Right cardiac atrium (tissue), 5 donors: ENCODE measurements around the gene GCNT2. TPM values are rescaled to one million over a fixed set of nuclear protein-coding genes. Genes with fewer than 3 reads are reported as not detected.
"Not testable (repeated sequence)": the region's sequence is repeated elsewhere in the genome, so short reads cannot be mapped to it uniquely, and the experiment has no call there.

ENCODE experiments used
- ATAC-seq, 2 donors: fragments of 200-7000 bp; cut with Tn5 transposase; one replicate each; pipeline versions ENCODE4 v1.8.0 to v1.9.1; 2020; ENCODE audit warnings: moderate library complexity in 2 of 2, mild to moderate bottlenecking in 1 of 2
- DNase-seq, 3 donors: peaks; one replicate each; pipeline ENCODE4 v3.0.0-alpha.2; 2020
- H3K27ac ChIP-seq: one replicate; pipeline ENCODE4 v1.5.1; 2013; ENCODE audit warnings: mild to moderate bottlenecking, low read length, control low read depth, moderate library complexity
- H3K27me3 ChIP-seq: one replicate; pipeline ENCODE4 v1.6.1; 2013; ENCODE audit not compliant: control insufficient read depth, insufficient read depth
- H3K4me1 ChIP-seq: one replicate; pipeline ENCODE4 v1.6.1; 2013; ENCODE audit warnings: low read length; ENCODE audit not compliant: control insufficient read depth, insufficient read depth
- H3K4me3 ChIP-seq: one replicate; pipeline ENCODE4 v1.5.1; 2013; ENCODE audit warnings: low read length, control low read depth
- H3K9me3 ChIP-seq: one replicate; pipeline ENCODE4 v1.6.1; 2013; ENCODE audit warnings: low read length; ENCODE audit not compliant: control insufficient read depth
- WGBS: extraction: QIAGEN DNeasy Blood & Tissue Kit; methylation state at CpG from one replicate; pipeline ENCODE4 v1.1.7; 2013; 5-methylcytosine and 5-hydroxymethylcytosine counted together
- intact Hi-C, 4 donors: fragments of 100-400 bp; cut with DNase I; formaldehyde crosslinking; loops; one replicate each; pipeline versions ENCODE4 v1.11.0 to v1.14.0; 2022 to 2023
- polyA plus RNA-seq: library from polyadenylated mRNA; stranded (reverse); fragments of 200-250 nt; gene quantifications from one replicate; pipeline ENCODE4 v1.2.3, GENCODE V29; 2013
- total RNA-seq, 4 donors: library from RNA; stranded (reverse); fragmentation: NEBNext Ultra II Directional; extraction: Animal tissue kit (Norgen Biotek cat#: 25700); gene quantifications; one replicate each; pipeline ENCODE4 v1.2.1, GENCODE V29; 2021
- donor health status: healthy with polysubstance abuse.
- donor health status: DM: no; HTN: yes; CAD: no.
- donor health status: DM: no; HTN: no; CAD: no.
- donor health status: DM: no; HTN: yes; CAD: no; lungs with severe emphysema.
- donor health status: DM: yes; HTN: yes; CAD: no.

GCNT2 gene
- total and polyA plus RNA-seq, 5 donors = 3.4 to 10.4 (median 6.9) TPM

DNA sequence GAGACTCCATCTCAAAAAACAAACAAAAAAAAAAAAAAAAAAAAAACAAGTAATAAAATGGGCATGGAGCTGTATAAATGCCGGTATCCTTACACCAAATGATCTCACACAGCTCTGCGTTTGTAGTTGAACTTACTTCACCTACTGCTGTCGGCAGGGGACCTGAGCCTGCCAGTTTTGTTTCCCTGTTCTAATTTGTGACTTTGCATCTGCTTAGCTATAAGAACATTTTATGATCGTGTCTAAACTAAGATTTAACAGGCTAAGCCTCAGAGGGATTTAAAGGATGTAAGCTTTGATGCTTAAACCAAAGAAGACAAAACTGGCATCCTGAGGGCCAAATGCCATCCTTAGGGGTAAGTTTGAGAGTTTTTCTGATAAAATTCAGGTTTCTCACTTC lies 58.7 kb downstream of the GCNT2 start:
- intact Hi-C loops = no loop called here
- Histone ChIP-seq H3K4me1 (peaks cover 4% of the 10 kb centered on the region), H3K27me3 (no peaks in the 10 kb centered on the region), H3K27ac (no peak overlapping the region), H3K4me3 (no peak overlapping the region), H3K9me3 (no peaks in the 10 kb centered on the region)
- 79% methylated on average over 4 of the region's 4 CpGs for WGBS
- DNase-seq (no peak), ATAC-seq (no peak)

DNA sequence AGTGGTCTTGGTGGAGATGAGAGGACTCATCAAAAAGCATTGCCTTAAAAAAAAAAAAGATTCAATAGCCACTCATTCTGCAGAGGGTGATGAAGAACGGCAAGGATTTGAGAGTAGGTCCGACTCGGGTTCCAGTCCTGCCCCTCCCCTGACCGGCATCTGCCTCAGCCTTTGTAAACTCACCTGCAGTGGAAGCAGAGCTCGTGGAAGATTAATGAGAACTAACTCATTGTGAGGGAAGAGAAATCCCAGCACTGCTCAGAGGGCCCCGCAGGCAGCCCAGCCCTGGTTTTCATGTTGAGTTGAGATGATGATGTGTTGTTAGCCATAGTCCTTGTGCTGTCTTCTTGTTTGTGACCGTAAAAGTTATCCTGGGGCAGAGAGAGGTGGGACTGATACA lies 59.4 kb downstream of the GCNT2 start:
- WGBS = 66% methylated on average over 7 of the region's 7 CpGs
- ATAC-seq = no peak
- Histone ChIP-seq H3K4me1 (peaks cover 4% of the 10 kb centered on the region), H3K27ac (no peak overlapping the region), H3K27me3 (no peaks in the 10 kb centered on the region), H3K4me3 (no peak overlapping the region), H3K9me3 (no peaks in the 10 kb centered on the region)
- no peak for DNase-seq
- intact Hi-C loops = no loop called here

DNA sequence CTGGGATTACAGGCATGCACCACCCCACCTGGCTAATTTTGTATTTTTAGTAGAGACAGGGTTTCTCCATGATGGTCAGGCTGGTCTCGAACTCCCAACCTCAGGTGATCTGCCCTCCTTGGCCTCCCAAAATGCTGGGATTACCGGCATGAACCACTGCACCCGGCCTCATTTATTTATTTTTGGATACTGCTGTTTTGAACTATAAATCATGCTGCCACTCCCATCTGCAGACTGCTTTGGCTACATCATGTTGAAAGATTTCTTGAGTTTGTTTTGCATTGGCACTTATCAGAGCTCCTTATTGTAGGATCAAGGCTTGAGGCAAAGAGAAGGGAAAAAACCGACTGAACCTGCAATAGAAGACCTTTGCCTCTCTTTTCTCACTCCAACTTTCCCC lies 60.3 kb downstream of the GCNT2 start:
- H3K27me3 ChIP-seq, H3K9me3 ChIP-seq, ATAC-seq, intact Hi-C loops, H3K4me1 ChIP-seq, DNase-seq, H3K4me3 ChIP-seq, H3K27ac ChIP-seq: not testable (repeated sequence)
- WGBS = 69% methylated on average over 4 of the region's 4 CpGs

DNA sequence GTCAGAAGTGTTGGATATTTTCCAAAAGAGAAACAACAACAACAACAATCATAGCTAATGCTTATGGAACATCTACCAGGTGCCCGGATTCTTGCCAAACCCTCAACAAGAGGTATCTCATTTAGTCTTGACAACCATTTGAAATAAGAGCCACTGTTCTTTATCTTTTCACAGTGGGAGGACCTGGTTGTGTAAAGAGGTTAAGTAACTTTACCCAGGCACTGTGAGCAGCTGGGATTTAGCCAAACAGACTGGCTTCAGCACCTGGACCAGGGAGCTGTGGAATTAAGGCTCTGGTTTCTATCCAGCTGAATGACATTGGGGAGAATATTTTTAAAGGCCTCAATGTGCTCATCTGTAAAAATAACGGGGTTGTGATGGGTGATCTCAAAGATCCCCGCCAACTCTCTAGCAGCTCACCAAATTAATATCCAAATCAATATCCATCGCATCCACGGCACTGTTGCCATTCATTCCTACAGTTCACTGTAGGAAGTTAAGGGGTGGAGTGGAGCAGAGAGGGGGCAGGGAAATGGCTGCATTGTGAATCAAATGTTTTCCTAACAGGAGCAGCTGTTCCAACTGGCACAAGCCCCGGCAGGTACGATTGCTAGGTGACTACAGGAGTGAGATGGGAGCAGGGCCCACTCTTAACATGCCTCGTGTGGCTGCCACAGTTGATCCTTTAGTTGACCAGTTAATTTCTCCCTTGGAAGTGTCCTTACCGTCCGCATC lies 61.8 kb downstream of the GCNT2 start:
- DNase-seq = no peak
- no peak overlapping the region for H3K27ac ChIP-seq
- no peaks in the 10 kb centered on the region for H3K27me3 ChIP-seq
- H3K4me3 ChIP-seq = no peak overlapping the region
- 44% methylated on average over 10 of the region's 10 CpGs for WGBS
- H3K4me1 ChIP-seq = peaks cover 7% of the 10 kb centered on the region
- H3K9me3 ChIP-seq = no peaks in the 10 kb centered on the region
- intact Hi-C loops = no loop called here
- ATAC-seq = no peak

DNA sequence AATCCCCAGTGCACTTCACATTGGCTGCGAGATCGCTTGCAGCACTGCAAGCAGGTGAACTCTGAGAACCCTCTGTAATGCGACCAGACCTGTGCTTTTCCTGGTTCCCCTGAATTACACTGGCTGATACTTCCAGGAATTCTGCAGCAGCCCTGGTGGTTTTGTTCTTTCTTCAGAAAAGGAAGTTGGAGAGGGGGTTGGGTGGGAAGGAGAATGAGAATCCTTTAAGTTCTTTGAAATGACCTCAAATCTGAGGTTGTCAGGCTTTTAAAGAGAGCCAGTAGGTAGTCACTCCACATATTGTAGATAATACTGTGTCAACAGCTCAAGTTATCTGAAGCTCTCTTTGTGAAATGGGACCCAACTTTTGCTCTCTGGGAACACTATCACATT lies 62.4 kb downstream of the GCNT2 start:
- intact Hi-C loops = no loop called here
- no peak for ATAC-seq

DNA sequence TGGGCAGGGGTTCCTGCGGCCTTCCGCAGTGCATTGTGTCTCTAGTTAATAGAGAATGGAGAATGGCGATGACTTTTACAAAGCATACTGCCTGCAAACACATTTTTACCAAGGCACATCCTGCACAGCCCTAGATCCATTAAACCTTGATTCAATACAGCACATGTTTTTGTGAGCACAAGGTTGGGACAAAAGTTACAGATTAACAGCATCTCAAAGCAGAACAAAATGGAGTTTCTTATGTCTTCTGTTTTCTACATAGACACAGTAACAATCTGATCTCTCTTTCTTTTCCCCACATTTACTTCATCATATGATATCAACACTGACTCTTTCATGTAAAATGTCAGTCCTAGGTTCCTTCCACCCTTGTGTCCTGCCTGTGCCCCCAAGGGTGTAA lies 63.5 kb downstream of the GCNT2 start:
- H3K27me3 ChIP-seq = no peaks in the 10 kb centered on the region
- no peak overlapping the region for H3K4me3 ChIP-seq
- no peak overlapping the region for H3K27ac ChIP-seq
- DNase-seq (no peak), ATAC-seq (no peak)
- intact Hi-C loops = no loop called here
- WGBS = 83% methylated on average over 3 of the region's 3 CpGs
- peaks cover 9% of the 10 kb centered on the region for H3K4me1 ChIP-seq
- H3K9me3 ChIP-seq = no peaks in the 10 kb centered on the region

More for the DNA sequence above, 62.4 kb downstream of the GCNT2 start:
- Histone ChIP-seq H3K4me3 (no peak overlapping the region), H3K27me3 (no peaks in the 10 kb centered on the region), H3K4me1 (peaks cover 7% of the 10 kb centered on the region), H3K27ac (no peak overlapping the region), H3K9me3 (no peaks in the 10 kb centered on the region)
- no peak for DNase-seq
- 26% methylated on average over 3 of the region's 3 CpGs for WGBS

DNA sequence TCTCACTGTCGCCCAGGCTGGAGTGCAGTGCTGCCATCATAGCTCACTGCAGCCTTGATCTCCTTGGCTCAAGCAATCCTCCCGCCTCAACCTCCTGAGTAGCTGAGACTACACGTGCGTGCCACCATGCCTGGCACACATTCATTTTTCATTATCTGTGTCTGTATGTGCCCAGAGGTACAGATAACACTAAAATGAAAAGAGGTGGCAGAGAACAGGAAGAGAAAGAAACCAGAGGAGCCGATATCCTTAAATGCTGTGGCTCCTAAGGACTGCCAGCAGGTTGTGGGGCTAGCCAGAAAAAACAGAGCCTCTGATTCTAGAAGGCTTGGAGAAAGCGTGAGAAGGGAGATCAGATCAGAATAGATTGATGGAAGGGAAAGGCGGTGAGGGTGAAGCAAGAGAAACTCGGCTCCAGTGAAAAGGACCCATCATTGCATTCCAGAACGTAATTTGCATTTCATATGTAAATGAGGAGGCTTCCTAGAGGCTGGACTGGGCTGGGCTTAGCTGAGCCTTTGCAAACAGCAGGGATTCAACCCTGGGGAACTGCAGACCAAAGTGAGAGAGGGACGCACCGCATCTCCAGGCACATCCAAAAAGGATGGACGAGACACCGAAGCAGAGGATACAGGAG lies 64.2 kb downstream of the GCNT2 start:
- Histone ChIP-seq H3K27ac (peak overlapping the region; percentile 42), H3K27me3 (no peaks in the 10 kb centered on the region), H3K4me1 (peaks cover 9% of the 10 kb centered on the region), H3K4me3 (peak overlapping the region; percentile 24), H3K9me3 (no peaks in the 10 kb centered on the region)
- ATAC-seq = peak; percentile 50 to 59
- intact Hi-C loops = no loop called here
- 30% methylated on average over 13 of the region's 13 CpGs for WGBS
- DNase-seq = no peak

DNA sequence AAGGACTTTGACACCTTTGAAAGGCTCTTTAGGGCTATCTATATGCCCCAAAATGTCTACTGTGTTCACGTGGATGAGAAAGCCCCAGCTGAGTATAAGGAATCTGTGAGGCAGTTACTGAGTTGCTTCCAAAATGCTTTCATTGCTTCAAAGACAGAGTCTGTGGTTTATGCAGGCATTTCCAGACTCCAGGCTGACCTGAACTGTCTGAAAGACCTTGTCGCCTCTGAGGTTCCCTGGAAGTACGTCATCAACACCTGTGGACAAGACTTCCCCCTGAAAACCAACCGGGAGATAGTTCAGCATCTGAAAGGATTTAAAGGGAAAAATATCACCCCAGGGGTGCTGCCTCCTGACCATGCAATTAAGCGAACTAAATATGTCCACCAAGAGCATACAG lies 65.2 kb downstream of the GCNT2 start:
- H3K4me3 ChIP-seq = peak overlapping the region; percentile 9
- H3K9me3 ChIP-seq = no peaks in the 10 kb centered on the region
- DNase-seq (no peak), ATAC-seq (no peak)
- intact Hi-C loops = no loop called here
- H3K27me3 ChIP-seq = no peaks in the 10 kb centered on the region
- H3K4me1 ChIP-seq = peaks cover 9% of the 10 kb centered on the region
- H3K27ac ChIP-seq = no peak overlapping the region
- WGBS = 43% methylated on average over 5 of the region's 5 CpGs

DNA sequence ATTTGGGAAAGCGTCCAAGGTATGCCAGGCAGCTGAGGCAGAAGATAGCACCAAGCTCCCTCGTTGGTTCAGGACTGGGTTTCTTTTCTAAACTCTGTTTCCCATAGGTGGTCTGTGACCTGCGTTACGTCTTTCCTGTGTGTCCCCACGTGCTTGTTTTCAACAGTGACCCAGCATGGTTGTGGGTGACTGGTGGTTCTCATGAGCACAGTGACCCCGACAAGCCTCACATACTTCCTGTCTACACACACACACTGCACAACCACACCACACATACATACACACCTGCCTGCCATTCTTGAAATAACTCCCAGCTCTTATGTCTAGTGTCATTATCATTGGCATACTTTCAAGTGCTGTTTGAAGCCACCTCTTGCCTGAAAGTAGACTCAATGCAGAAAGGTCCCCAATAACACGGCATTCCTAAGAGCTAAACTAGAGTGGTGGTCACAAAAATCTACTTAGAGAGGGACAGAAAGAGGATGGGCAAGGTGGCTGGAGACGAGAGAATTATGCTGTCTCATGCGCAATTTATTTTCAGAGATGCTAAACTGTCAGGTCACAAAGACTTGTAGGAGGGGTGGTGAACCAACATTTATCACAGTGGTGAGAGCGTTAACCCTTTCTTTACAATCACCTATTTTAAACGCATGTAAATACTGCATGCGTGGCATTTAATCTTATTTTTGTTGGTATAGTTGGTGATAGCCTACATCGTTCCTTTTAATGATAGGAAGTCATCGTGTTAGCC lies 66.7 kb downstream of the GCNT2 start:
- ATAC-seq = peak in 1 of 2 donors; percentile 30
- Histone ChIP-seq H3K27ac (no peak overlapping the region), H3K4me1 (peaks cover 9% of the 10 kb centered on the region)

DNA sequence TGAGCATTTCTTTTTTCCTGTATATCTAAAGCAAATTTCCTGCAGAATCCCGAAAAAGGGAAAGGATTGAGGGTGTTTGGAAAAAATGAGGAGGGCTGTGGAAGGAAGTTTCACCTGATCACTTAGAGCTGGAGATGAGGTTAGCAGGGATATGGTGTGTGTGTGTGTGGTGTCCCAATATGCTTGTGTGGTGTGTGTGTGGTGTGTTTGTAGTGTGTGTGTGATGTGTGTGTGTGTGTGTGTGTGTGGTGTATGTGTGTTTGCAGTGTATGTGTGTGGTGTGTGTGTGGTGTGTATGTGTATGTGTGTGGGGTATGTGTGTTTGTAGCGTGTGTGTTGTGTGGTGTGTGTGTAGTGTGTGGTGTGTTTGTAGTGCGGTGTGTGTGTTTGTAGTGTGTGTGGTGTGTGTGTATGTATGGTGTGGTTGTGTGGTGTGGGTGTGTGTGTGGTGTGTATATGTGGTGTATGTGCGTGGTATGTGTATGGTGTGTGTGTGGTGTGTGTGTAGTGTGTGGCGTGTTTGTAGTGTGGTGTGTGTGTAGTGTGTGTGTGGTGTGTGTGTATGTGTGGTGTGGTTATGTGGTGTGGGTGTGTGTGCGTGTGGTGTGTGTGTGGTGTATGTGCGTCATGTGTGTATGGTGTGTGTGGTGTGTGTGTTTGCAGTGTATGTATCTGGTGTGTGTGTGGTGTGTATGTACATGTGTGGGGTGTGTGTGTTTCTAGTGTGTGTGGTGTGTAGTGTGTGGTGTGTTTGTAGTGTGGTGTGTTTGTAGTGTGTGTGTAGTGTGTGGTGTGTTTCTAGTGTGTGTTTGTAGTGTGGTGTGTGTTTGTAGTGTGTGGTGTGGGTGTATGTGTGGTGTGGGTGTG lies 67.6 kb downstream of the GCNT2 start:
- whole genome bisulfite sequencing = 83% methylated on average over 7 of the region's 7 CpGs
- Histone ChIP-seq H3K9me3 (no peaks in the 10 kb centered on the region), H3K27me3 (no peaks in the 10 kb centered on the region), H3K27ac (no peak overlapping the region), H3K4me1 (peaks cover 7% of the 10 kb centered on the region), H3K4me3 (no peak overlapping the region)
- ATAC-seq (no peak), DNase-seq (no peak)
- intact Hi-C loops = no loop called here

More for the DNA sequence above, 66.7 kb downstream of the GCNT2 start:
- DNase-seq = no peak
- 32% methylated on average over 14 of the region's 14 CpGs for WGBS
- no peaks in the 10 kb centered on the region for H3K9me3 ChIP-seq
- intact Hi-C loops = no loop called here
- H3K4me3 ChIP-seq = peak overlapping the region; percentile 34
- no peaks in the 10 kb centered on the region for H3K27me3 ChIP-seq
